ENCODE data around the gene CACNA1D.
"Not testable (repeated sequence)": the region's sequence is repeated elsewhere in the genome, so short reads cannot be mapped to it uniquely, and the experiment has no call there.

Gene CACNA1D

DNA sequence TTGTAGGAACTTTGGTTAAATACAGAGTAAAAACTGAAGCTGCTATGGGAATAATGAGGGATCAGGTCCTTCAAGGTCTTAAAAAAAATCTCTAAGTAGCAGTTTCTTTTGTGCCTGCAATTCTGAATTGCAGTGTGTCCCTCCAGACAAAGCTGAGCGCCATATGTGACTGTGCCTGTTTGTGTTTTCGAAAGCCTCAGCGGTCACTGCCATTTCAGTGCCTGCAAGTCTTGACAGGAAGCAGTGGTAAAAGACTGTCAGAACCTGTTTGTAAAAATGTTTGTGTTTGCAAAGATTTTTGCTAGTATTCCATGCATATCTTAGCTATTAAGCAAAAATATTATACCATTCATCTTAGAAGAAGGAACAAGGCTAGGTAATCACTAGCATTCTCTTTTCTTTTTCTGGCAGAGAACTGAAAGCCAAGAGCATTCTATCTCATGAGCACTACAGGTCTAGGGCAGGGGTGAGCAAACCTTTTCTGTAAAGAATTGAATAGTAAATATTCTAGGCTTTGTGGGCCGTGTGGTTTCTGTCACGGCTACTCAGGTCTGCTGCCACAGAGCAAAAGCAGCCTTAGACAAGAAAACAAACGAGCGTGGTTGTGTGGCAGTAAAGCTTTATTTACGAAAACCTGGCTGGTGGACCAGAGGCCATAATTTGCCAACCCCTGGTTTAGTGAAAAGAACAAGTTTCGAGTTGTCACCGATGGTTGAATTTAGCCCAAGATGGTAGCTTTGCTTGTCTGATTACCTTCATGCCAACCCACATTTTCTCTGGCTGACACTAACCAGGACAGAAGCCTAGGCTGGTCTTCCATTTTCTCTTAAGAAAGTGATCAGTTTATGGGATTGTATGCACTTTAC is 134.4 kb downstream of the CACNA1D start:
- ChIA-PET POLR2A (no interaction called here), CTCF (interaction anchor here (1.2 kb wide), 2 partner anchors 10 to 17 kb away, joined by 3 read pairs; no protein-coding TSS in a partner anchor)
- no peak for DNase-seq (ENCODE audit: extremely low spot score)
- no peak for TF ChIP-seq CTCF (IDR thresholded peaks at IDR 0.05; ENCODE audit: control extremely low read depth, extremely low read depth, low read depth, missing control alignments)

DNA sequence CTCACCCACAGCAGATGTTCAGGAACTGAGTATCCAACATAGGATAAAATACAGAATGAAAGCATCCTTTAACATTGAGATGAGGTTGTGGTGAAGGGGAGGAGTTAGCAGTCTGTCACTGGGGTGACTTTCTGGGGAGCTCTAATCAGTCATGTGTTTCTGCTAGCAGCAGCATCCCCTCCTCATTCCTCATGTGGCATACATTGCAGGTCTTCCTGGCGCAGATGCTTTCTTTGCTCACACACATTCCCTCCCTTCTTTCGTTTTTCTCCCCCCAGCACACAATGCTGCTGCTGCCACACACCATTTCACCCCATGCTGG is 135.0 kb downstream of the CACNA1D start:
- CTCF ChIA-PET: no interaction called here
- POLR2A ChIA-PET: no interaction called here
- no peak for DNase-seq (ENCODE audit: extremely low spot score)
- no peak for TF ChIP-seq CTCF (IDR thresholded peaks at IDR 0.05; ENCODE audit: control extremely low read depth, extremely low read depth, low read depth, missing control alignments)

- no peak for DNase-seq (ENCODE audit: extremely low spot score)
- no peak for TF ChIP-seq CTCF (IDR thresholded peaks at IDR 0.05; ENCODE audit: control extremely low read depth, extremely low read depth, low read depth, missing control alignments)
- ChIA-PET POLR2A (no interaction called here), CTCF (interaction anchor here (0.9 kb wide), 1 partner anchor 9 kb away, joined by 3 read pairs; no protein-coding TSS in a partner anchor)
These were observed 136.1 kb downstream of the CACNA1D start for GRCh38 chr3:53630547-53630946.

GRCh38 chr3:53633197-53633787 is 138.9 kb downstream of the CACNA1D start:
- no peak for DNase-seq (ENCODE audit: extremely low spot score)
- TF ChIP-seq CTCF (IDR thresholded peaks at IDR 0.05; ENCODE audit: control extremely low read depth, extremely low read depth, low read depth, missing control alignments): no peak
- POLR2A ChIA-PET: interaction anchor here (0.6 kb wide), 1 partner anchor 321 kb away, joined by 3 read pairs; no protein-coding TSS in a partner anchor
- CTCF ChIA-PET: interaction anchor here (1.2 to 2.7 kb wide), 3 partner anchors 10 to 17 kb away, joined by 3 to 11 read pairs (median 4); no protein-coding TSS in a partner anchor

DNA sequence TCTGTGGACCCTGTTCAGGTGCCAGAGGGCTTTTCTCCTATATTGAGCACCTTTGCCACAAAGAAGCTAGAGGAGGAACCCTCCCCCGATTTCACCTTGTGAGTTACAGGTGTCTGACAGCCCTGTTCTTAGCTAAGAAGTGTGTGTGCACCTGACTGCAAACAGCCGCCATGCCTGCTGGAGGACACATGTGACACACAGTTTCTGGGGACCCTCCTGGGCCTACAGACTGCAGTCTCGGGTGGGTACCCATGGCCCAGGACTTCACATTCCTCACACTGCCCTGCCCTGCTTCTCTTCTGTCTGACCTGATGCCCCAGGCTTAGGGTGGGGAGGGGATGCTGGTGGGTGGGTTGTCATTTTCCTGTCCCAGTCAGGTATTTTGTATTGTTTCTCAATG is 140.6 kb downstream of the CACNA1D start:
- ChIA-PET CTCF (interaction anchor here (2.7 kb wide), 1 partner anchor 8 kb away, joined by 11 read pairs; no protein-coding TSS in a partner anchor), POLR2A (no interaction called here)
- no peak for TF ChIP-seq CTCF (IDR thresholded peaks at IDR 0.05; ENCODE audit: control extremely low read depth, extremely low read depth, low read depth, missing control alignments)
- no peak for DNase-seq (ENCODE audit: extremely low spot score)

DNA sequence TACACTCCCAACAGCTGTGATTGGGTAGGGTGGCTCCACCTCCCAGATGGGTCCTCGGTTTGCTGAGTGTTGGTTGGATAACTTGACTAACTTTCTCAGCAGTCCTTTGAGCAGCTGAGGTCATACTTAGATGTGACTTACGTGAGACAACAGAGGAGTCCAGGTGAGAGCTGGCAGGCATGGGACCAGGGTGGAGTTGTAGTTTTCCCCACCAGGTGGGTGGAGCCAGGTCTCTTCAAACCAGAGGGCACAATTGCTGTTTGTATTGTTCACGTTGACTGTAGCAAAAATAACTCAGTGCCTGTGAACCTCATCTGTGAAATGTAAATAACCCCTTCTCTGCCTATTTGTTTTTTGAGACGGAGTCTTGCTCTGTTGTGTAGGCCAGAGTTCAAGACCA is 144.4 kb downstream of the CACNA1D start:
- POLR2A ChIA-PET; DNase-seq (ENCODE audit: extremely low spot score); CTCF ChIA-PET: not testable (repeated sequence)

GRCh38 chr3:53641397-53641796 is 147.0 kb downstream of the CACNA1D start:
- ChIA-PET POLR2A (no interaction called here), CTCF (interaction anchor here (0.8 to 2.3 kb wide), 3 partner anchors 26 to 69 kb away, joined by 3 to 7 read pairs (median 4); no protein-coding TSS in a partner anchor)
- TF ChIP-seq CTCF (IDR thresholded peaks at IDR 0.05; ENCODE audit: control extremely low read depth, extremely low read depth, low read depth, missing control alignments): no peak
- no peak for DNase-seq (ENCODE audit: extremely low spot score)

Data from GM10248 (cell line).